ENCODE results near the gene KDM2B. TPM values are rescaled to one million over a fixed set of nuclear protein-coding genes. Genes with fewer than 3 reads are reported as not detected.

Gene KDM2B
- total and polyA plus RNA-seq, 11 donors = 7.3 to 24.7 (median 10.3) TPM

DNA sequence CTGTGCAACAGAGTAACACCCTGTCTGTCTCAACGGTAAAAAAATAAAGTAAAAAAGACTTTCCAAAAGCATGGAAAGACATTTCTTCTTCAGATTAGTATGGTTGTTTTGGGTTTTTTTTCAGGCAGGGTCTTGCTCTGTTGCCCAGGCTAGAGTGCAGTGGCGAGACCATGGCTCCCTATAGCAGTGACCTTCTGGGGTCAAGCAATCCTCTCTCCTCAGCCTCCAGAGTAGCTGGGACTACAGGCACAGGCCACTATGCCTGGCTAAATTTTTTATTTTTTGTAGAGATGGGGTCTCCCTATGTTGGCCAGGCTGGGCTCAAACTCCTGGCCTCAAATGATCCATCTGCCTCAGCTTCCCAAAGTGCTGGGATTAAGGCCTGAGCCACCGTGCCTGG lies 72.8 kb downstream of the KDM2B start:
- no peak for TF ChIP-seq POLR2A (IDR thresholded peaks at IDR 0.05)
- TF ChIP-seq, protein P1, sequence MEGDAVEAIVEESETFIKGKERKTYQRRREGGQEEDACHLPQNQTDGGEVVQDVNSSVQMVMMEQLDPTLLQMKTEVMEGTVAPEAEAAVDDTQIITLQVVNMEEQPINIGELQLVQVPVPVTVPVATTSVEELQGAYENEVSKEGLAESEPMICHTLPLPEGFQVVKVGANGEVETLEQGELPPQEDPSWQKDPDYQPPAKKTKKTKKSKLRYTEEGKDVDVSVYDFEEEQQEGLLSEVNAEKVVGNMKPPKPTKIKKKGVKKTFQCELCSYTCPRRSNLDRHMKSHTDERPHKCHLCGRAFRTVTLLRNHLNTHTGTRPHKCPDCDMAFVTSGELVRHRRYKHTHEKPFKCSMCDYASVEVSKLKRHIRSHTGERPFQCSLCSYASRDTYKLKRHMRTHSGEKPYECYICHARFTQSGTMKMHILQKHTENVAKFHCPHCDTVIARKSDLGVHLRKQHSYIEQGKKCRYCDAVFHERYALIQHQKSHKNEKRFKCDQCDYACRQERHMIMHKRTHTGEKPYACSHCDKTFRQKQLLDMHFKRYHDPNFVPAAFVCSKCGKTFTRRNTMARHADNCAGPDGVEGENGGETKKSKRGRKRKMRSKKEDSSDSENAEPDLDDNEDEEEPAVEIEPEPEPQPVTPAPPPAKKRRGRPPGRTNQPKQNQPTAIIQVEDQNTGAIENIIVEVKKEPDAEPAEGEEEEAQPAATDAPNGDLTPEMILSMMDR (IDR thresholded peaks at IDR 0.05) = no peak
- DNase-seq (no peak), ATAC-seq (no peak)
- no peaks in the 10 kb centered on the region for H3K4me1 ChIP-seq
- WGBS, 4 donors = 89 to 93% (median 92%) methylated on average over 3 of the region's 3 CpGs
- H3K4me3 ChIP-seq = no peak overlapping the region
- no peaks in the 10 kb centered on the region for H3K27me3 ChIP-seq
- no peak overlapping the region for H3K27ac ChIP-seq
- intact Hi-C loops (cut with DNase I) = loop anchor here in 2 of 10 donors (5.0 to 10.0 kb wide), 2 partner anchors 34 to 117 kb away; partner anchors contain the start of gene ORAI1 (in 1 of the 2)
- no peaks in the 10 kb centered on the region for H3K9me3 ChIP-seq
- H3K36me3 ChIP-seq = peaks cover 0 to 48% (median 42%) of the 10 kb centered on the region in 9 donors

DNA sequence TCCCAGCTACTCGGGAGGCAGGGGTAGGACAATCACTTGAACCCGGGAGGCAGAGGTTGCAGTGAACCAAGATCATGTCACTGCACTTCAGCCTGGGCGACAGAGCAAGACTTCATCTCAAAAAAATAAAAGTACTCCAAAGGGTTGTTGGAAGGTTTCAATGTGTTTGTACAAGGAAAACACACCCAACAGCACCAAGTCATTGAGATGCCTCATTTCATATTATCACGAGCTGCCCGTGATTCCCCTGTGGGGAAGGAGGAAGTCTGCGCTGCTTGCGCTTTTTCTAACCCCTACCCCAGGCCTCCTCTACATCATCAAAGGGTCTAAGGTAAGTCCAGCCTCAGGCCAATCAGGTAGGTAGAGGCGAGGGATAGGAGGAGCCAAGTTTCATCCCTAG lies 73.6 kb downstream of the KDM2B start:
- Histone ChIP-seq H3K4me1 (peaks cover 0 to 3% (median 0%) of the 10 kb centered on the region in 12 donors), H3K27ac (no peak overlapping the region), H3K36me3 (peaks cover 0 to 46% (median 39%) of the 10 kb centered on the region in 9 donors), H3K4me3 (no peak overlapping the region), H3K9me3 (no peaks in the 10 kb centered on the region), H3K27me3 (no peaks in the 10 kb centered on the region)
- DNase-seq = no peak
- intact Hi-C loops (cut with DNase I) = loop anchor here in 2 of 10 donors (5.0 to 10.0 kb wide), 2 partner anchors 35 to 118 kb away; partner anchors contain the start of gene ORAI1 (in 1 of the 2)
- no peak for ATAC-seq
- 75 to 88% (median 87%) methylated on average over 8 of the region's 8 CpGs for WGBS, 4 donors
- TF ChIP-seq, protein P1 (IDR thresholded peaks at IDR 0.05) = no peak
- TF ChIP-seq POLR2A (IDR thresholded peaks at IDR 0.05) = no peak

GRCh38 chr12:121505513-121505912 lies 75.3 kb downstream of the KDM2B start:
- Histone ChIP-seq H3K9me3 (no peaks in the 10 kb centered on the region), H3K36me3 (peaks cover 0 to 40% (median 26%) of the 10 kb centered on the region in 9 donors), H3K27me3 (no peaks in the 10 kb centered on the region), H3K4me1 (peaks cover 0 to 12% (median 4%) of the 10 kb centered on the region in 12 donors), H3K27ac (no peak overlapping the region), H3K4me3 (no peak overlapping the region)
- ATAC-seq = no peak
- DNase-seq = no peak
- intact Hi-C loops (cut with DNase I) = loop anchor here in 2 of 10 donors (5.0 to 10.0 kb wide), 2 partner anchors 37 to 119 kb away; partner anchors contain the start of gene ORAI1 (in 1 of the 2)
- TF ChIP-seq, protein P1 (IDR thresholded peaks at IDR 0.05) = no peak
- TF ChIP-seq POLR2A (IDR thresholded peaks at IDR 0.05) = no peak
- WGBS, 4 donors = 50 to 62% (median 53%) methylated on average over 3 of the region's 3 CpGs

- DNase-seq (no peak), ATAC-seq (no peak)
- Histone ChIP-seq H3K27ac (no peak overlapping the region), H3K36me3 (peaks cover 0 to 30% (median 20%) of the 10 kb centered on the region in 9 donors), H3K4me3 (no peak overlapping the region), H3K4me1 (peaks cover 0 to 21% (median 8%) of the 10 kb centered on the region in 12 donors), H3K27me3 (no peaks in the 10 kb centered on the region), H3K9me3 (no peaks in the 10 kb centered on the region)
- 91 to 95% (median 93%) methylated on average over 13 of the region's 13 CpGs for WGBS, 4 donors
- intact Hi-C loops (cut with DNase I) = loop anchor here in 3 of 10 donors (5.0 to 10.0 kb wide), 2 partner anchors 118 to 120 kb away; partner anchors contain the start of gene ORAI1 (in 1 of the 3)
- no peak for TF ChIP-seq POLR2A (IDR thresholded peaks at IDR 0.05)
- TF ChIP-seq, protein P1 (IDR thresholded peaks at IDR 0.05) = no peak
Measured at GRCh38 chr12:121504505-121504904, 76.3 kb downstream of the KDM2B start.
